Endothelial cell of umbilical vein (primary cell): ENCODE data around the gene EPDR1.

ENCODE experiments used
- CTCF ChIP-seq, 2 donors: IDR thresholded peaks; 1 replicate in 1 of 2; 2 replicates in 1 of 2; pipeline ENCODE4 v1.5.1; 2011; ENCODE audit warnings: low read length in 2 of 2, mild to moderate bottlenecking in 2 of 2, moderate library complexity in 2 of 2, control low read depth in 1 of 2, inconsistent platforms in 1 of 2, low read depth in 1 of 2; ENCODE audit not compliant: insufficient read depth in 1 of 2; ENCODE audit errors: extremely low read depth in 1 of 2
- FOS ChIP-seq: IDR thresholded peaks from 2 replicates; pipeline ENCODE4 v1.6.1; 2011; ENCODE audit warnings: mild to moderate bottlenecking, low read length, moderate library complexity, borderline replicate concordance; ENCODE audit not compliant: insufficient read depth
- POLR2A ChIP-seq: IDR thresholded peaks from 2 replicates; pipeline ENCODE4 v1.6.1; 2012; ENCODE audit warnings: low read depth, mild to moderate bottlenecking, control low read depth, low read length
- POLR2AphosphoS5 ChIP-seq: IDR thresholded peaks from 2 replicates; pipeline ENCODE4 v1.6.1; 2012; ENCODE audit warnings: low read depth, mild to moderate bottlenecking, control low read depth, low read length, moderate library complexity; ENCODE audit not compliant: insufficient read depth

- no peak for TF ChIP-seq CTCF (IDR thresholded peaks at IDR 0.05; ENCODE audit: extremely low read depth in 1 of 2, insufficient read depth in 1 of 2, low read depth in 1 of 2, low read length in 2 of 2)
- TF ChIP-seq POLR2A = no peak
- no peak for TF ChIP-seq FOS
- no peak for TF ChIP-seq POLR2AphosphoS5
These were observed 20.7 kb upstream of the EPDR1 start for GRCh38 chr7:37899712-37900247.
